Neural cell (in vitro differentiated cells): ENCODE results near the gene ARHGAP24. TPM values are rescaled to one million over a fixed set of nuclear protein-coding genes. Genes with fewer than 3 reads are reported as not detected.

ENCODE experiments used
- H2AFZ ChIP-seq: fragments of 200-600, 300-800 bp; sonication (generic), shearing (Covaris generic); 2 replicates; pipeline ENCODE4 v1.6.0; 2014; ENCODE audit warnings: low read depth, mild to moderate bottlenecking, antibody characterized with exemption, low read length, moderate library complexity
- H3F3A ChIP-seq: fragments of 200-600 bp; shearing (Covaris generic); 2 replicates; pipeline ENCODE4 v1.6.1; 2016; ENCODE audit warnings: mild to moderate bottlenecking, moderate library complexity, mixed read lengths, antibody characterized with exemption, low read length; ENCODE audit not compliant: insufficient read depth, poor library complexity, severe bottlenecking
- H3K27ac ChIP-seq: fragments of 200-600, 300-800 bp; sonication (generic), shearing (Covaris generic); 2 replicates; pipeline ENCODE4 v1.5.1; 2014; ENCODE audit warnings: mild to moderate bottlenecking, low read length, moderate library complexity
- H3K27me3 ChIP-seq: fragments of 300-800, 200-600 bp; sonication (generic), shearing (Covaris generic); 2 replicates; pipeline ENCODE4 v1.6.0; 2014; ENCODE audit warnings: mild to moderate bottlenecking, low read depth, low read length, moderate library complexity; ENCODE audit not compliant: insufficient read depth
- H3K36me3 ChIP-seq: fragments of 300-800, 200-600 bp; sonication (generic), shearing (Covaris generic); 2 replicates; pipeline ENCODE4 v1.5.1; 2014; ENCODE audit warnings: mild to moderate bottlenecking, antibody characterized with exemption, low read length, moderate library complexity; ENCODE audit not compliant: insufficient read depth
- H3K4me2 ChIP-seq: fragments of 300-800, 200-600 bp; sonication (generic), shearing (Covaris generic); 2 replicates; pipeline ENCODE4 v1.6.0; 2014; ENCODE audit warnings: mild to moderate bottlenecking, low read length
- H3K4me3 ChIP-seq: fragments of 300-800, 200-600 bp; sonication (generic), shearing (Covaris generic); 2 replicates; pipeline ENCODE4 v1.5.1; 2014; ENCODE audit warnings: mild to moderate bottlenecking, low read length, moderate library complexity
- H3K79me2 ChIP-seq: fragments of 200-600 bp; shearing (Covaris generic); replicated peaks from 2 replicates; pipeline ENCODE4 v1.6.0; 2014; ENCODE audit warnings: mild to moderate bottlenecking, low read length, moderate library complexity; ENCODE audit not compliant: insufficient read depth
- H3K9ac ChIP-seq: fragments of 300-800, 200-600 bp; sonication (generic), shearing (Covaris generic); 2 replicates; pipeline ENCODE4 v1.6.1; 2016; ENCODE audit warnings: mild to moderate bottlenecking, low read length, mixed read lengths
- H3K9me2 ChIP-seq: fragments of 200-600 bp; shearing (Covaris generic); 2 replicates; pipeline ENCODE4 v1.6.1; 2016; ENCODE audit warnings: mild to moderate bottlenecking, low read length, mixed read lengths; ENCODE audit not compliant: insufficient read depth
- H3K9me3 ChIP-seq: fragments of 200-600, 300-800 bp; sonication (generic), shearing (Covaris generic); 2 replicates; pipeline ENCODE4 v1.6.1; 2016; ENCODE audit warnings: mild to moderate bottlenecking, mixed run types, low read length, moderate library complexity, mixed read lengths
- H4K20me1 ChIP-seq: fragments of 200-600 bp; shearing (Covaris generic); 2 replicates; pipeline ENCODE4 v1.6.1; 2016; ENCODE audit warnings: mild to moderate bottlenecking, mixed run types; ENCODE audit not compliant: insufficient read depth
- CTCF ChIP-seq: fragments of 450-650 bp; IDR thresholded peaks from 2 replicates; pipeline ENCODE4 v1.5.1; 2014; ENCODE audit warnings: antibody characterized with exemption, mild to moderate bottlenecking, moderate library complexity; ENCODE audit not compliant: poor library complexity, severe bottlenecking
- EP300 ChIP-seq: fragments of 450-650 bp; conservative IDR thresholded peaks from 2 replicates; pipeline ENCODE4 v1.6.1; 2014; ENCODE audit warnings: antibody characterized with exemption, mild to moderate bottlenecking, moderate library complexity; ENCODE audit not compliant: poor library complexity, severe bottlenecking
- EZH2 ChIP-seq: fragments of 200-600, 300-800 bp; shearing (Covaris generic), sonication (generic); IDR thresholded peaks from 2 replicates; pipeline ENCODE4 v1.6.1; 2014; ENCODE audit warnings: antibody characterized with exemption, low read length, borderline replicate concordance, mild to moderate bottlenecking; ENCODE audit not compliant: insufficient read depth, poor library complexity, severe bottlenecking
- MXI1 ChIP-seq: fragments of 450-650 bp; conservative IDR thresholded peaks from 2 replicates; pipeline ENCODE4 v1.6.1; 2014; ENCODE audit warnings: antibody characterized with exemption, mild to moderate bottlenecking; ENCODE audit not compliant: poor library complexity, severe bottlenecking
- POLR2AphosphoS5 ChIP-seq: IDR thresholded peaks from 2 replicates; pipeline ENCODE4 v1.6.1; 2012
- RAD21 ChIP-seq: fragments of 450-650 bp; conservative IDR thresholded peaks from 2 replicates; pipeline ENCODE4 v1.6.1; 2014; ENCODE audit warnings: antibody characterized with exemption, mild to moderate bottlenecking, moderate library complexity
- REST ChIP-seq: IDR thresholded peaks from 2 replicates; pipeline ENCODE4 v1.6.1; 2012; ENCODE audit warnings: borderline replicate concordance
- SMC3 ChIP-seq: fragments of 450-650 bp; conservative IDR thresholded peaks from 2 replicates; pipeline ENCODE4 v1.6.1; 2014; ENCODE audit warnings: antibody characterized with exemption, mild to moderate bottlenecking, moderate library complexity; ENCODE audit not compliant: poor library complexity
- TAF1 ChIP-seq: IDR thresholded peaks from 2 replicates; pipeline ENCODE4 v1.6.1; 2012; ENCODE audit warnings: low read depth
- polyA plus RNA-seq: library from polyadenylated mRNA; depleted of rRNA; stranded (reverse); fragments of >200 nt; gene quantifications from 2 replicates; pipeline ENCODE4 v1.2.3, GENCODE V29; 2014

The ARHGAP24 gene
- polyA plus RNA-seq, 1 donor from 2014 or later, result 2.9 TPM

- TF ChIP-seq CTCF (no peak), EZH2 (no peak), MXI1 (no peak), RAD21 (no peak), EP300 (no peak), TAF1 (no peak)
- no peak overlapping the region for H3K4me2 ChIP-seq
- H3K27me3 ChIP-seq, result no peaks in the 10 kb centered on the region
- no peak overlapping the region for H3K9ac ChIP-seq
- H2AFZ ChIP-seq, result no peak overlapping the region
- H3K27ac ChIP-seq, result no peak overlapping the region
- no peaks in the 10 kb centered on the region for H3K36me3 ChIP-seq
- H3K79me2 ChIP-seq, result no peaks in the 10 kb centered on the region
- no peaks in the 10 kb centered on the region for H3F3A ChIP-seq
- no peaks in the 10 kb centered on the region for H3K9me2 ChIP-seq
- H3K9me3 ChIP-seq, result no peaks in the 10 kb centered on the region
- H4K20me1 ChIP-seq, result no peaks in the 10 kb centered on the region
- no peak overlapping the region for H3K4me3 ChIP-seq
Measured at GRCh38 chr4:85808864-85809263, 333.9 kb downstream of the ARHGAP24 start.

- H2AFZ ChIP-seq, result no peak overlapping the region
- H3K9me2 ChIP-seq, result no peaks in the 10 kb centered on the region
- no peaks in the 10 kb centered on the region for H3F3A ChIP-seq
- no peaks in the 10 kb centered on the region for H3K9me3 ChIP-seq
- no peaks in the 10 kb centered on the region for H3K79me2 ChIP-seq
- no peaks in the 10 kb centered on the region for H4K20me1 ChIP-seq
- no peak overlapping the region for H3K27ac ChIP-seq
- no peak overlapping the region for H3K4me3 ChIP-seq
- TF ChIP-seq REST (no peak), TAF1 (no peak), MXI1 (no peak), POLR2AphosphoS5 (no peak), CTCF (no peak), EP300 (no peak), RAD21 (no peak), EZH2 (no peak), SMC3 (no peak)
- H3K4me2 ChIP-seq, result no peak overlapping the region
- H3K27me3 ChIP-seq, result no peaks in the 10 kb centered on the region
- H3K36me3 ChIP-seq, result no peaks in the 10 kb centered on the region
- no peak overlapping the region for H3K9ac ChIP-seq
Measured at GRCh38 chr4:85812776-85813175, 337.8 kb downstream of the ARHGAP24 start.
